Panc1 (cell line): Measurements from ENCODE around the gene CDK13. TPM values are rescaled to one million over a fixed set of nuclear protein-coding genes. Genes with fewer than 3 reads are reported as not detected.
A peak's percentile ranks its signal among the peaks of the same experiment; 100 is the strongest.
"Not testable (repeated sequence)": the region's sequence is repeated elsewhere in the genome, so short reads cannot be mapped to it uniquely, and the experiment has no call there.

Experiments used
- ATAC-seq: fragments of 200-7000 bp; cut with Tn5 transposase; 2 replicates; pipeline ENCODE4 v1.9.1; 2020; ENCODE audit warnings: mild to moderate bottlenecking, moderate library complexity
- BruUV-seq: library from RNA; stranded (reverse); fragments of 400-500 nt; replicated peaks from 2 replicates; lab custom pipeline; 2021; lab: Mats Ljungman, UMichigan
- CTCF ChIA-PET: fragments of 300-600 bp; sonication (Branson Sonifier 250); formaldehyde crosslinking; loops from one replicate; lab custom pipeline; 2022; ENCODE audit warnings: antibody characterized with exemption; lab: Charles Lee
- POLR2A ChIA-PET: fragments of 300-600 bp; sonication (Branson Sonifier 250); formaldehyde crosslinking; loops from one replicate; lab custom pipeline; 2022; ENCODE audit warnings: antibody characterized with exemption; lab: Charles Lee
- DNase-seq: peaks from one replicate; pipeline ENCODE4 v3.0.0-alpha.2; 2010; ENCODE audit warnings: low read depth, low spot score
- H3K27ac ChIP-seq: 2 replicates; pipeline ENCODE4 v1.5.1; 2011; ENCODE audit warnings: mild to moderate bottlenecking, low read length, inconsistent platforms
- H3K27me3 ChIP-seq: fragments of 200-500 bp; sonication (Bioruptor generic); 2 replicates; pipeline ENCODE4 v1.6.0; 2014; ENCODE audit warnings: low read length, inconsistent platforms; ENCODE audit not compliant: control insufficient read depth, insufficient read depth
- H3K36me3 ChIP-seq: fragments of 200-500 bp; sonication (Bioruptor generic); 2 replicates; pipeline ENCODE4 v1.5.1; 2014; ENCODE audit warnings: inconsistent platforms, mild to moderate bottlenecking, low read length, moderate library complexity; ENCODE audit not compliant: control insufficient read depth, insufficient read depth
- H3K4me1 ChIP-seq: 2 replicates; pipeline ENCODE4 v1.5.1; 2011; ENCODE audit warnings: inconsistent platforms, mild to moderate bottlenecking, low read length, moderate library complexity; ENCODE audit not compliant: control insufficient read depth, insufficient read depth
- H3K4me3 ChIP-seq, 2 experiments: 2 replicates each; pipeline ENCODE4 v1.5.1; 2011 to 2012; ENCODE audit warnings: low read depth in 2 of 2, low read length in 2 of 2, mild to moderate bottlenecking in 2 of 2, inconsistent platforms in 1 of 2, moderate library complexity in 1 of 2
- H3K9me3 ChIP-seq: fragments of 200-500 bp; sonication (Bioruptor generic); 2 replicates; pipeline ENCODE4 v1.5.1; 2014; ENCODE audit warnings: low read depth, mild to moderate bottlenecking, inconsistent platforms, low read length, moderate library complexity; ENCODE audit not compliant: control insufficient read depth, insufficient read depth
- CTCF ChIP-seq: fragments of 450-650 bp; IDR thresholded peaks from 2 replicates; pipeline ENCODE4 v1.5.1; 2017; ENCODE audit warnings: mild to moderate bottlenecking
- POLR2AphosphoS5 ChIP-seq: IDR thresholded peaks from 2 replicates; pipeline ENCODE4 v1.6.1; 2012; ENCODE audit warnings: mild to moderate bottlenecking, low read depth, low read length, moderate library complexity
- REST ChIP-seq, 2 experiments: IDR thresholded peaks; 2 replicates each; pipeline ENCODE4 v1.6.1; 2011 to 2012; ENCODE audit warnings: low read depth in 2 of 2, control low read depth in 1 of 2, low read length in 1 of 2, mild to moderate bottlenecking in 1 of 2, moderate library complexity in 1 of 2; ENCODE audit not compliant: insufficient read depth in 1 of 2
- SIN3A ChIP-seq: IDR thresholded peaks from 2 replicates; pipeline ENCODE4 v1.6.1; 2012; ENCODE audit warnings: low read depth, mild to moderate bottlenecking, low read length, moderate library complexity, borderline replicate concordance; ENCODE audit not compliant: insufficient read depth
- TCF7L2 ChIP-seq: IDR thresholded peaks from 2 replicates; pipeline ENCODE4 v1.6.1; 2011; ENCODE audit warnings: mild to moderate bottlenecking, low read depth, low read length, inconsistent platforms
- in situ Hi-C: cut with HindIII; loops from 2 replicates; pipeline ENCODE4 v1.10.0; 2016; ENCODE audit warnings: low sequenced_read_pairs, low pct_unique_long_range_greater_than_20kb
- intact Hi-C: fragments of 100-400 bp; cut with micrococcal nuclease; formaldehyde crosslinking; loops from one replicate; pipeline ENCODE4 v1.10.0; 2022; ENCODE audit not compliant: unreplicated experiment
- total RNA-seq: library from RNA; stranded (reverse); gene quantifications from one replicate; pipeline ENCODE4 v1.2.1, GENCODE V29; 2021; ENCODE audit not compliant: unreplicated experiment

The CDK13 gene
- total RNA-seq, 1 experiment from 2014 or later: 52.0 TPM

GRCh38 chr7:39911167-39911566 is 38.9 kb upstream of the CDK13 start:
- H3K36me3 ChIP-seq: no peaks in the 10 kb centered on the region
- H3K27me3 ChIP-seq: no peaks in the 10 kb centered on the region; the same call in 1 of the 2 replicates
- TF ChIP-seq POLR2AphosphoS5 (no peak), TCF7L2 (no peak), CTCF (no peak), SIN3A (no peak), REST (IDR thresholded peaks at IDR 0.05; ENCODE audit: insufficient read depth in 1 of 2, low read depth in 2 of 2, low read length in 1 of 2) (no peak)
- no peak for DNase-seq
- H3K27ac ChIP-seq: no peak overlapping the region
- H3K4me1 ChIP-seq: no peaks in the 10 kb centered on the region
- in situ Hi-C loops (no loop called here), intact Hi-C loops (no loop called here)
- H3K9me3 ChIP-seq: no peaks in the 10 kb centered on the region
- ChIA-PET POLR2A (interaction anchor here (0.6 kb wide), 1 partner anchor 37 kb away, joined by 10 read pairs; no protein-coding TSS in a partner anchor), CTCF (no interaction called here)
- H3K4me3 ChIP-seq: no peak overlapping the region
- no TSS peak for BruUV-seq
- 0 out of 2 replicates have a peak, but pooled peaks have one; percentile 45 for ATAC-seq

- H3K36me3 ChIP-seq, H3K9me3 ChIP-seq, intact Hi-C loops, H3K4me1 ChIP-seq, POLR2A ChIA-PET, in situ Hi-C loops, CTCF ChIA-PET, H3K27me3 ChIP-seq, DNase-seq, BruUV-seq, H3K27ac ChIP-seq, ATAC-seq, H3K4me3 ChIP-seq: not testable (repeated sequence)
Measured at GRCh38 chr7:39915847-39916246, 34.2 kb upstream of the CDK13 start.

GRCh38 chr7:39919646-39920045 is 30.4 kb upstream of the CDK13 start:
- no peak overlapping the region for H3K4me3 ChIP-seq
- ChIA-PET POLR2A (no interaction called here), CTCF (no interaction called here)
- TF ChIP-seq SIN3A (no peak), REST (IDR thresholded peaks at IDR 0.05; ENCODE audit: insufficient read depth in 1 of 2, low read depth in 2 of 2, low read length in 1 of 2) (no peak), POLR2AphosphoS5 (no peak), CTCF (no peak), TCF7L2 (no peak)
- H3K36me3 ChIP-seq: no peaks in the 10 kb centered on the region
- H3K9me3 ChIP-seq: no peaks in the 10 kb centered on the region
- ATAC-seq (no peak), DNase-seq (no peak)
- in situ Hi-C loops (no loop called here), intact Hi-C loops (no loop called here)
- no peak overlapping the region for H3K27ac ChIP-seq
- H3K27me3 ChIP-seq: no peaks in the 10 kb centered on the region; the same call in 1 of the 2 replicates
- BruUV-seq: no TSS peak
- H3K4me1 ChIP-seq: no peaks in the 10 kb centered on the region
